ENCODE measurements around the gene MEMO1.
"Not testable (repeated sequence)": the region's sequence is repeated elsewhere in the genome, so short reads cannot be mapped to it uniquely, and the experiment has no call there.

The MEMO1 gene

GRCh38 chr2:31997653-31998052, 13.2 kb downstream of the MEMO1 start:
- DNase-seq: no peak

- DNase-seq: no peak
Observed at GRCh38 chr2:31996571-31997150, 14.1 kb downstream of the MEMO1 start.

- DNase-seq: no peak
Observed at GRCh38 chr2:31992934-31993333, 17.9 kb downstream of the MEMO1 start.

GRCh38 chr2:31992025-31992579, 18.7 kb downstream of the MEMO1 start:
- no peak for DNase-seq

- no peak for DNase-seq
Observed at GRCh38 chr2:31989946-31990345, 20.9 kb downstream of the MEMO1 start.

- peak; percentile 80 for DNase-seq
Observed at GRCh38 chr2:31987454-31988220, 23.2 kb downstream of the MEMO1 start.

- DNase-seq: no peak
Observed at GRCh38 chr2:31986906-31987305, 23.9 kb downstream of the MEMO1 start.

- DNase-seq: no peak
Observed at GRCh38 chr2:31983762-31984467, 26.9 kb downstream of the MEMO1 start.

- peak; percentile 61 for DNase-seq
Observed at GRCh38 chr2:31980674-31981356, 30.0 kb downstream of the MEMO1 start.

- DNase-seq: no peak
Observed at GRCh38 chr2:31979956-31980355, 30.9 kb downstream of the MEMO1 start.

- no peak for DNase-seq
Observed at GRCh38 chr2:31979018-31979417, 31.8 kb downstream of the MEMO1 start.

GRCh38 chr2:31978436-31978835, 32.4 kb downstream of the MEMO1 start:
- no peak for DNase-seq

- no peak for DNase-seq
Observed at GRCh38 chr2:31973665-31974064, 37.1 kb downstream of the MEMO1 start.

GRCh38 chr2:31972059-31972458, 38.7 kb downstream of the MEMO1 start:
- DNase-seq: no peak

GRCh38 chr2:31969178-31969577, 41.6 kb downstream of the MEMO1 start:
- DNase-seq: no peak

GRCh38 chr2:31967790-31968189, 43.0 kb downstream of the MEMO1 start:
- peak; percentile 34 for DNase-seq

GRCh38 chr2:31966402-31966801, 44.4 kb downstream of the MEMO1 start:
- not testable (repeated sequence) for DNase-seq

GRCh38 chr2:31965094-31965493, 45.7 kb downstream of the MEMO1 start:
- DNase-seq: no peak

- DNase-seq: no peak
Observed at GRCh38 chr2:31962757-31963361, 47.9 kb downstream of the MEMO1 start.

GRCh38 chr2:31958140-31958717, 52.6 kb downstream of the MEMO1 start:
- DNase-seq: no peak

- DNase-seq: no peak
Observed at GRCh38 chr2:31957354-31958139, 53.3 kb downstream of the MEMO1 start.
